Omental fat pad (tissue), 4 donors: ENCODE data around the gene TSC22D4. TPM values are rescaled to one million over a fixed set of nuclear protein-coding genes. Genes with fewer than 3 reads are reported as not detected.

ENCODE experiments used
- ATAC-seq: fragments of 150-250 bp; one replicate; pipeline ENCODE4 v1.9.1; 2016; ENCODE audit warnings: mild to moderate bottlenecking, moderate library complexity; ENCODE audit not compliant: low FRiP score
- DNase-seq: peaks from one replicate; pipeline ENCODE4 v3.0.0-alpha.2; 2019; ENCODE audit warnings: low spot score
- total RNA-seq, 4 donors: library from RNA; depleted of rRNA; stranded (reverse); fragments of >200 nt; gene quantifications; one replicate each; pipeline ENCODE4 v1.1.0, GENCODE V29; 2016
- TF ChIP-seq, protein P1 (sequence below), 3 donors: fragments of 450-650 bp; IDR thresholded peaks; one replicate each; pipeline ENCODE4 v1.5.1; 2016 to 2017; ENCODE audit warnings: antibody characterized with exemption in 3 of 3, mild to moderate bottlenecking in 3 of 3, moderate library complexity in 2 of 3

TSC22D4 gene
- total RNA-seq, 4 donors from 2014 or later, result 15.6 to 36.4 (median 21.4) TPM

DNA sequence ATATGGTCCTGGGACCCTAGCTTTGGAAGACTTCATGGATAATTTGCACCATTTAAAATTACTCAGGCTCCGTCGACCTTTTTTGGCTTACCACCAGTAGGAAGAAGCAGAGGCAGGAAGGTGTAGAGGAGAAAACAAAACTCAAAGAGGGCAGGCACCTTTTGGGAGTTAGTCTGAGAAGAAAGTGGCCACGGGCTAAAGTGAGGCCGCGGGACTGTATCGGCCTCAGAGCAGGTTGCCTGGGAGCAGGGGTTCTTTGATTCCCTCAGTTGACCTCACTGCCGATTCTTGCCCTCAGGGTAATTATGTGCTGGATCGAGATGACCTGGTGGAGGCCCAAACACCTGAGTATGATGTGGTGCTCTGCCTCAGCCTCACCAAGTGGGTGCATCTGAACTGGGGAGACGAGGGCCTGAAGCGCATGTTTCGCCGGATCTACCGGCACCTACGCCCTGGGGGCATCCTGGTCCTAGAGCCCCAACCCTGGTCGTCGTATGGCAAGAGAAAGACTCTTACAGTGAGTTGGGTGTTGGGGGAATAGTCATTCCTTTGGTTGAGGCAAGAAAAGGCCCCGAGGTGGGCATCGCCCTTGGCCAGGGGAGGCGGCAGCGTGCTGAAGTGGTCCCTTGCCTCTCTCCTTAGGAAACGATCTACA is 46.3 kb downstream of the TSC22D4 start:
- no peak for ATAC-seq

GRCh38 chr7:100432053-100432452 is 47.0 kb downstream of the TSC22D4 start:
- DNase-seq (no peak), ATAC-seq (no peak)
- TF ChIP-seq, protein P1, sequence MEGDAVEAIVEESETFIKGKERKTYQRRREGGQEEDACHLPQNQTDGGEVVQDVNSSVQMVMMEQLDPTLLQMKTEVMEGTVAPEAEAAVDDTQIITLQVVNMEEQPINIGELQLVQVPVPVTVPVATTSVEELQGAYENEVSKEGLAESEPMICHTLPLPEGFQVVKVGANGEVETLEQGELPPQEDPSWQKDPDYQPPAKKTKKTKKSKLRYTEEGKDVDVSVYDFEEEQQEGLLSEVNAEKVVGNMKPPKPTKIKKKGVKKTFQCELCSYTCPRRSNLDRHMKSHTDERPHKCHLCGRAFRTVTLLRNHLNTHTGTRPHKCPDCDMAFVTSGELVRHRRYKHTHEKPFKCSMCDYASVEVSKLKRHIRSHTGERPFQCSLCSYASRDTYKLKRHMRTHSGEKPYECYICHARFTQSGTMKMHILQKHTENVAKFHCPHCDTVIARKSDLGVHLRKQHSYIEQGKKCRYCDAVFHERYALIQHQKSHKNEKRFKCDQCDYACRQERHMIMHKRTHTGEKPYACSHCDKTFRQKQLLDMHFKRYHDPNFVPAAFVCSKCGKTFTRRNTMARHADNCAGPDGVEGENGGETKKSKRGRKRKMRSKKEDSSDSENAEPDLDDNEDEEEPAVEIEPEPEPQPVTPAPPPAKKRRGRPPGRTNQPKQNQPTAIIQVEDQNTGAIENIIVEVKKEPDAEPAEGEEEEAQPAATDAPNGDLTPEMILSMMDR (IDR thresholded peaks at IDR 0.05), result no peak

More for the DNA sequence above, 46.3 kb downstream of the TSC22D4 start:
- TF ChIP-seq, protein P1 (IDR thresholded peaks at IDR 0.05), result no peak
- no peak for DNase-seq

DNA sequence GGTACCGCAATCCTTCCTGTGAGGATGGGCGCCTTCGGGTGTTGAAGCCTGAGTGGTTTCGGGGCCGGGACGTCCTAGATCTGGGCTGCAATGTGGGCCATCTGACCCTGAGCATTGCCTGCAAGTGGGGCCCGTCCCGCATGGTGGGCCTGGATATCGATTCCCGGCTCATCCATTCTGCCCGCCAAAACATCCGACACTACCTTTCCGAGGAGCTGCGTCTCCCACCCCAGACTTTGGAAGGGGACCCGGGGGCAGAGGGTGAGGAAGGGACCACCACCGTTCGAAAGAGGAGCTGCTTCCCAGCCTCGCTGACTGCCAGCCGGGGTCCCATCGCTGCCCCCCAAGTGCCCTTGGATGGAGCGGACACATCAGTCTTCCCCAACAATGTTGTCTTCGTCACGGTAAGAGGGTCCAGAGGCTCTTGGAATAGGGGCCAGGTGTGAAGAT is 47.7 kb downstream of the TSC22D4 start:
- ATAC-seq (no peak), DNase-seq (no peak)
- TF ChIP-seq, protein P1 (IDR thresholded peaks at IDR 0.05), result no peak

- ATAC-seq, result no peak
- TF ChIP-seq, protein P1 (IDR thresholded peaks at IDR 0.05), result no peak
- DNase-seq, result no peak
Measured at GRCh38 chr7:100430493-100431285, 48.3 kb downstream of the TSC22D4 start.

- DNase-seq (peak; percentile 99), ATAC-seq (peak; percentile 49)
- TF ChIP-seq, protein P1 (IDR thresholded peaks at IDR 0.05), result no peak
Measured at GRCh38 chr7:100429637-100430492, 49.1 kb downstream of the TSC22D4 start, which contains the start of gene MEPCE. MEPCE (plus strand) TSS chr7:100429831; CDS start chr7:100430019, 188 bp downstream.

DNA sequence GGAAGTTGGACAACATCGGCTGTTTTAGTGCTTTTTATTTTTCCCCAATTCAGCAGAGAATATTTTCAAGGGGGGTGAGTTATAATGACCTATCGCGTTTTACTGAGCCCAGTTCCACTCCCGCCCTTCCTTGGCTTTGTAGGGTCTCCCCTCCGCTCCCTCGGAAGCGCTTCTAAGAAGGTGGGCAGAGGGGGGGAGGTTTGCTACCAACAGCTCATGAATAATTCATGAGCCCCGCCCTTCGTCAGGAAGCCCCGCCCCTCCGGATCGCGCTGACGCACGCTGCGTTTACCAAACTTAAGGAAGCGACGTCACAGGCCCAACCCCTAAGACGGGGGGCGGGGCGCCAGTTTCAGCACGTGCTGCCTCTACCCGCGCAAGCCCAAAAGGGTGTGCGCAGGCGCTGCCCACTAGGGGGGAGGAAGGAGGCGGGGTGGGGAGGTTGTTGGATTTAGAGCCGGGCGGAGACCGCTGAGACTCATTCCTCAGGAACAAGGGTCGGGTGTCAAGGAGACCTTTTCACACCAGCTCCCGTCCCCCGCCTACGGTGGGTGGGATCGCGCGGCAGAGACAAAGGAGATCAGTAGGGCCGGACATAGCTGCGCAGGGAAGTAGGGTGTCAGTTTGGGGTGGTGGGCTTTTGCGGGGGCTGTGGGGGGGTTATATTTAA is 49.9 kb downstream of the TSC22D4 start:
- DNase-seq (peak; percentile 100), ATAC-seq (peak; percentile 89)
- TF ChIP-seq, protein P1 (IDR thresholded peaks at IDR 0.05), result no peak
